ENCODE results near the gene MAG. TPM values are rescaled to one million over a fixed set of nuclear protein-coding genes. Genes with fewer than 3 reads are reported as not detected.

Gene MAG
- total and polyA plus RNA-seq, 2 of the 13 experiments (the other 11 are each of a cell fraction or from before 2014, with no cell fraction given), result 0.20 to 1.3 TPM

DNA sequence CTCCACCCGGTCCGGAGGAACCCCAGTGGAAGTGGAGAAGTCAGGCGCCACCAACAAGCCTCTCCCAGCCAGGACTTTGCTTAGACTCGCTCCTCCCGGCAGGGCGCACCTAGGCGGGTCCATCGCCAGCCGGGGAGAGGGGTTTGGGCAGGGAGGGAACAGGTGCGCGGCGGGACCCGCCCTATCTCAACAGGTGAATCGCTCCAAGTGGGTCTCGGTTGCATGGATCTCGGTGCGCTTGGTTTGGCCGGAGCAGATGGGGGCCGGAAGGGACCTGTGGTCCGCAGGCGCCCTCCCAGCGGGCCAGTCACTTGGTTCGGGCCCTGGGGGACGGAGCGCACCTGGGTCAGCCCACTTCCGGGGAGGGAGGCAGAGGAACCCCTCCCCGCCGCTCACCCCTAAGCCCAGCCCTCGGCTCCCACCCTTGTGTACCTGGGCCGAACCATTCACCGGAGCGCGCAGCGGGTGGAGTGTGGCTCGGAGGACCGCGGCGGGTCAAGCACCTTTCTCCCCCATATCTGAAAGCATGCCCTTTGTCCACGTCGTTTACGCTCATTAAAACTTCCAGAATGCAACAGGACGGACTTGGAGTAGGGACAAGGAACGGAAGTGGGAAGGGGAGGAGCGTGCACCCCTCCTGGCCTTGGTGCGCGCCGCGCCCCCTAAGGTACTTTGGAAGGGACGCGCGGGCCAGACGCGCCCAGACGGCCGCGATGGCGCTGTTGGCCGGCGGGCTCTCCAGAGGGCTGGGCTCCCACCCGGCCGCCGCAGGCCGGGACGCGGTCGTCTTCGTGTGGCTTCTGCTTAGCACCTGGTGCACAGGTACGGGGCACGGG, 43.4 kb upstream of the MAG start, which contains the start of gene LSR (continued):
- TF ChIP-seq, protein P1, sequence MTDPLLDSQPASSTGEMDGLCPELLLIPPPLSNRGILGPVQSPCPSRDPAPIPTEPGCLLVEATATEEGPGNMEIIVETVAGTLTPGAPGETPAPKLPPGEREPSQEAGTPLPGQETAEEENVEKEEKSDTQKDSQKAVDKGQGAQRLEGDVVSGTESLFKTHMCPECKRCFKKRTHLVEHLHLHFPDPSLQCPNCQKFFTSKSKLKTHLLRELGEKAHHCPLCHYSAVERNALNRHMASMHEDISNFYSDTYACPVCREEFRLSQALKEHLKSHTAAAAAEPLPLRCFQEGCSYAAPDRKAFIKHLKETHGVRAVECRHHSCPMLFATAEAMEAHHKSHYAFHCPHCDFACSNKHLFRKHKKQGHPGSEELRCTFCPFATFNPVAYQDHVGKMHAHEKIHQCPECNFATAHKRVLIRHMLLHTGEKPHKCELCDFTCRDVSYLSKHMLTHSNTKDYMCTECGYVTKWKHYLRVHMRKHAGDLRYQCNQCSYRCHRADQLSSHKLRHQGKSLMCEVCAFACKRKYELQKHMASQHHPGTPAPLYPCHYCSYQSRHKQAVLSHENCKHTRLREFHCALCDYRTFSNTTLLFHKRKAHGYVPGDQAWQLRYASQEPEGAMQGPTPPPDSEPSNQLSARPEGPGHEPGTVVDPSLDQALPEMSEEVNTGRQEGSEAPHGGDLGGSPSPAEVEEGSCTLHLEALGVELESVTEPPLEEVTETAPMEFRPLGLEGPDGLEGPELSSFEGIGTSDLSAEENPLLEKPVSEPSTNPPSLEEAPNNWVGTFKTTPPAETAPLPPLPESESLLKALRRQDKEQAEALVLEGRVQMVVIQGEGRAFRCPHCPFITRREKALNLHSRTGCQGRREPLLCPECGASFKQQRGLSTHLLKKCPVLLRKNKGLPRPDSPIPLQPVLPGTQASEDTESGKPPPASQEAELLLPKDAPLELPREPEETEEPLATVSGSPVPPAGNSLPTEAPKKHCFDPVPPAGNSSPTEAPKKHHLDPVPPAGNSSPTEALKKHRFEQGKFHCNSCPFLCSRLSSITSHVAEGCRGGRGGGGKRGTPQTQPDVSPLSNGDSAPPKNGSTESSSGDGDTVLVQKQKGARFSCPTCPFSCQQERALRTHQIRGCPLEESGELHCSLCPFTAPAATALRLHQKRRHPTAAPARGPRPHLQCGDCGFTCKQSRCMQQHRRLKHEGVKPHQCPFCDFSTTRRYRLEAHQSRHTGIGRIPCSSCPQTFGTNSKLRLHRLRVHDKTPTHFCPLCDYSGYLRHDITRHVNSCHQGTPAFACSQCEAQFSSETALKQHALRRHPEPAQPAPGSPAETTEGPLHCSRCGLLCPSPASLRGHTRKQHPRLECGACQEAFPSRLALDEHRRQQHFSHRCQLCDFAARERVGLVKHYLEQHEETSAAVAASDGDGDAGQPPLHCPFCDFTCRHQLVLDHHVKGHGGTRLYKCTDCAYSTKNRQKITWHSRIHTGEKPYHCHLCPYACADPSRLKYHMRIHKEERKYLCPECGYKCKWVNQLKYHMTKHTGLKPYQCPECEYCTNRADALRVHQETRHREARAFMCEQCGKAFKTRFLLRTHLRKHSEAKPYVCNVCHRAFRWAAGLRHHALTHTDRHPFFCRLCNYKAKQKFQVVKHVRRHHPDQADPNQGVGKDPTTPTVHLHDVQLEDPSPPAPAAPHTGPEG (CRISPR knock-in tag; IDR thresholded peaks at IDR 0.05), result peak; percentile 66; the same call in 1 of the 2 replicates
- TF ChIP-seq SMARCE1 (IDR thresholded peaks at IDR 0.05; ENCODE audit: borderline replicate concordance), result no peak
- TF ChIP-seq, protein P2, sequence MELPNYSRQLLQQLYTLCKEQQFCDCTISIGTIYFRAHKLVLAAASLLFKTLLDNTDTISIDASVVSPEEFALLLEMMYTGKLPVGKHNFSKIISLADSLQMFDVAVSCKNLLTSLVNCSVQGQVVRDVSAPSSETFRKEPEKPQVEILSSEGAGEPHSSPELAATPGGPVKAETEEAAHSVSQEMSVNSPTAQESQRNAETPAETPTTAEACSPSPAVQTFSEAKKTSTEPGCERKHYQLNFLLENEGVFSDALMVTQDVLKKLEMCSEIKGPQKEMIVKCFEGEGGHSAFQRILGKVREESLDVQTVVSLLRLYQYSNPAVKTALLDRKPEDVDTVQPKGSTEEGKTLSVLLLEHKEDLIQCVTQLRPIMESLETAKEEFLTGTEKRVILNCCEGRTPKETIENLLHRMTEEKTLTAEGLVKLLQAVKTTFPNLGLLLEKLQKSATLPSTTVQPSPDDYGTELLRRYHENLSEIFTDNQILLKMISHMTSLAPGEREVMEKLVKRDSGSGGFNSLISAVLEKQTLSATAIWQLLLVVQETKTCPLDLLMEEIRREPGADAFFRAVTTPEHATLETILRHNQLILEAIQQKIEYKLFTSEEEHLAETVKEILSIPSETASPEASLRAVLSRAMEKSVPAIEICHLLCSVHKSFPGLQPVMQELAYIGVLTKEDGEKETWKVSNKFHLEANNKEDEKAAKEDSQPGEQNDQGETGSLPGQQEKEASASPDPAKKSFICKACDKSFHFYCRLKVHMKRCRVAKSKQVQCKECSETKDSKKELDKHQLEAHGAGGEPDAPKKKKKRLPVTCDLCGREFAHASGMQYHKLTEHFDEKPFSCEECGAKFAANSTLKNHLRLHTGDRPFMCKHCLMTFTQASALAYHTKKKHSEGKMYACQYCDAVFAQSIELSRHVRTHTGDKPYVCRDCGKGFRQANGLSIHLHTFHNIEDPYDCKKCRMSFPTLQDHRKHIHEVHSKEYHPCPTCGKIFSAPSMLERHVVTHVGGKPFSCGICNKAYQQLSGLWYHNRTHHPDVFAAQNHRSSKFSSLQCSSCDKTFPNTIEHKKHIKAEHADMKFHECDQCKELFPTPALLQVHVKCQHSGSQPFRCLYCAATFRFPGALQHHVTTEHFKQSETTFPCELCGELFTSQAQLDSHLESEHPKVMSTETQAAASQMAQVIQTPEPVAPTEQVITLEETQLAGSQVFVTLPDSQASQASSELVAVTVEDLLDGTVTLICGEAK (IDR thresholded peaks at IDR 0.05), result peak; percentile 17; the same call in 1 of the 2 replicates
- TF ChIP-seq, protein P2 (CRISPR knock-in tag; IDR thresholded peaks at IDR 0.05), result peak; percentile 71
- TF ChIP-seq, protein P3, sequence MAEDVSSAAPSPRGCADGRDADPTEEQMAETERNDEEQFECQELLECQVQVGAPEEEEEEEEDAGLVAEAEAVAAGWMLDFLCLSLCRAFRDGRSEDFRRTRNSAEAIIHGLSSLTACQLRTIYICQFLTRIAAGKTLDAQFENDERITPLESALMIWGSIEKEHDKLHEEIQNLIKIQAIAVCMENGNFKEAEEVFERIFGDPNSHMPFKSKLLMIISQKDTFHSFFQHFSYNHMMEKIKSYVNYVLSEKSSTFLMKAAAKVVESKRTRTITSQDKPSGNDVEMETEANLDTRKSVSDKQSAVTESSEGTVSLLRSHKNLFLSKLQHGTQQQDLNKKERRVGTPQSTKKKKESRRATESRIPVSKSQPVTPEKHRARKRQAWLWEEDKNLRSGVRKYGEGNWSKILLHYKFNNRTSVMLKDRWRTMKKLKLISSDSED (CRISPR knock-in tag; IDR thresholded peaks at IDR 0.05), result no peak
- no peak for TF ChIP-seq ZNF101 (CRISPR knock-in tag; IDR thresholded peaks at IDR 0.05; ENCODE audit: borderline replicate concordance, low read depth)
- TF ChIP-seq, protein P4, sequence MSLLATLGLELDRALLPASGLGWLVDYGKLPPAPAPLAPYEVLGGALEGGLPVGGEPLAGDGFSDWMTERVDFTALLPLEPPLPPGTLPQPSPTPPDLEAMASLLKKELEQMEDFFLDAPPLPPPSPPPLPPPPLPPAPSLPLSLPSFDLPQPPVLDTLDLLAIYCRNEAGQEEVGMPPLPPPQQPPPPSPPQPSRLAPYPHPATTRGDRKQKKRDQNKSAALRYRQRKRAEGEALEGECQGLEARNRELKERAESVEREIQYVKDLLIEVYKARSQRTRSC (CRISPR knock-in tag; IDR thresholded peaks at IDR 0.05; ENCODE audit: low read depth), result no peak
